Stimulated activated CD8-positive, alpha-beta memory T cell treated with anti-CD3 and anti-CD28 coated beads, Interleukin-4, amount 100 ng/mL, for 4 hours (primary cell): Measurements from ENCODE around the gene LAIR2.

Experiments used
- DNase-seq, 2 donors: peaks; one replicate each; pipeline ENCODE4 v3.0.0-alpha.2; 2020; ENCODE audit warnings: low read depth in 2 of 2, low spot score in 1 of 2

The LAIR2 gene, protein sequence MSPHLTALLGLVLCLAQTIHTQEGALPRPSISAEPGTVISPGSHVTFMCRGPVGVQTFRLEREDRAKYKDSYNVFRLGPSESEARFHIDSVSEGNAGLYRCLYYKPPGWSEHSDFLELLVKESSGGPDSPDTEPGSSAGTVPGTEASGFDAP

DNA sequence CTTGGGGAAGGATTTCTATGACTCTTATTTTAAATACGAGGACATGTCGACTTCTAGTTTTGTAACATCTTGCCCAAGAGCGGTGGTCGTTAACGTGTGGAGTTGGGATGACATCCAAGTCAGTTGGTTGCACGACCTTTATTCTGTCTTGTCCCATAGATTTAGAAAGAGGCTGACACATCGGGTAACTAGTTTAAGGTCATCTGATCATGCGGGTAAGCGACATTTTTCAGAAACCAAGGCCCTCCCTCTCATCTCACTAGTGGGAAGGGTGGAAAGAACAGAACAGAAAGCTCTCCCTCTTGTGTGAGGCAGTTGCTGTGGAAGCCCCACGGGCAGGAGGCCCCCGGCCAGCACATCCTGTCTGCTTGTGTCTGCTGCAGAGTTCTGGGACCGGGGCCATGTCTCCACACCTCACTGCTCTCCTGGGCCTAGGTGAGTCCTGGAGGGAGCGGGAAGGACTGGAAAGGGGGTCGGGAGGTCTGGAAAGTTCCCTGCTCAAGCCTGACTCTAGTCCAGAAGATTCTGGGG is at the start of gene LAIR2:
LAIR2 (plus strand) TSS at position 314 of the 531 bp plus-strand sequence; CDS start at position 402, 88 bp downstream.
- DNase-seq, result no peak

DNA sequence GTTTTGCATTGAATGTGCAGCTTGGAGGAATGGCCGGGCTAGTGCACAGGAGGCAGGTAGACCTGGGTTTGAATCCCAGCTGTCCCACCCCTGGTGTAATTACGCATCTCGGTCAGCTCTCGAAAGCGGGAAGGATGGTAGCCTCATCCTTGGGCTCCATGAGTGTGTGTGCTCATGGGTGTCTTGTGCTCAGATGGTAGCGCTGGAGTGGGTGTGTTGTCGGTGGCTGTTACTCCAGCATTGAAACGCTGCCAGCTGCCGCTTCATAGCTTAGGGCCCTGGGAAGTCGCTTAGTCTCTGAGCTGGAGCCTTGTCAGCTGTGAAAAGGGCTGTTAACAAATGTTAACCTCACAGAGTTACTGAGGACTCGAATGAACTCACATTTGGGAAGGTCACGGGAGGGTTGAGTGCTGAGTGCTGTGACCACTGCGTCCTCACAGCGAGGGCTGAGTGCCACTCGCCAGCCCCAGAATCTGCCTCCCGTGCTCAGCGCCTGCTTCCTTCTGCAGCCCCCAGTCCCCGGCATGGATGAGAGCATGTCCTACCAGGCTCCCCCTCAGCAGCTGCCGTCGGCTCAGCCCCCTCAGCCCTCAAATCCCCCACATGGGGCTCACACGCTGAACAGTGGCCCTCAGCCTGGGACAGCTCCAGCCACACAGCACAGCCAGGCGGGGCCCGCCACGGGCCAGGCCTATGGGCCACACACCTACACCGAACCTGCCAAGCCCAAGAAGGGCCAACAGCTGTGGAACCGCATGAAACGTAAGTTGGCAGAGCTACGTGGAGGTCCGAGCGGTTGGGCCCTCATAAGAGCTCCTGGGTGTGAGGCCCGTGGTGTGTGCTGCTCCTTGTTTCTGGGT is 48.5 kb upstream of the LAIR2 start:
- no peak for DNase-seq

DNA sequence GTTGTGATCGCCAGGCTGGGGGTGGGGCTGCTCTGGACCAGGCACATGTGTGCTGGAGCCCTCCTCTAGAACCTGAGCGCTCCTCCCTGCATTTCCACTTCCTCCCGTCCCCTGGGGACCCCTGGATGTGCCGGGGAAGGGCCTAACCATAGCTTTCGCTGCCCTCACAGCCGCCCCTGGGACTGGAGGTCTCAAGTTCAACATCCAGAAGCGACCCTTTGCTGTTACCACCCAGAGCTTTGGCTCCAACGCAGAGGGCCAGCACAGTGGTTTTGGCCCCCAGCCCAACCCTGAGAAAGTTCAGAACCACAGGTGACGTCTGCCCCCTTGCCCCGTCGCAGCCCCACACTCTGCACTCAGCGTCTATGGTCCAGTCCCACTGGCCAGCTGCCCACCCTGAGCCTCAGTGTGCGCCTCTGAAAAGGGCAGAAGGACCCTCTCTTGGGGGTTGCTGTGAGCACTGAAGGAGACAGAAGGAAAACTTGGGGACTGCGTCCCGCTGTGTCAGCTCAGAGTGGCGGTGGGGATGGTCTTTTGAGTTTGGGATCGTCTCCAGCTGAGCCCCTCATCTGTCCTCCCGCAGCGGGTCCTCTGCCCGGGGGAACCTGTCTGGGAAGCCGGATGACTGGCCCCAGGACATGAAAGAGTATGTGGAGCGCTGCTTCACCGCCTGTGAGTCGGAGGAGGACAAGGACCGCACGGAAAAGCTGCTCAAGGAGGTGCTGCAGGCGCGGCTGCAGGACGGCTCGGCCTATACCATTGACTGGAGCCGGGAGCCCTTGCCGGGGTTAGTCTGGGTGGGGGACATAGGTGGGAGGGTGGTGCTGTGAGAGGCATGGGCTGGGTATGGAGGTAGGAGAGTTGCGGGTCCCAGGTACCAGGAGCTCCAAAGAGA is 47.6 kb upstream of the LAIR2 start:
- DNase-seq, result no peak

DNA sequence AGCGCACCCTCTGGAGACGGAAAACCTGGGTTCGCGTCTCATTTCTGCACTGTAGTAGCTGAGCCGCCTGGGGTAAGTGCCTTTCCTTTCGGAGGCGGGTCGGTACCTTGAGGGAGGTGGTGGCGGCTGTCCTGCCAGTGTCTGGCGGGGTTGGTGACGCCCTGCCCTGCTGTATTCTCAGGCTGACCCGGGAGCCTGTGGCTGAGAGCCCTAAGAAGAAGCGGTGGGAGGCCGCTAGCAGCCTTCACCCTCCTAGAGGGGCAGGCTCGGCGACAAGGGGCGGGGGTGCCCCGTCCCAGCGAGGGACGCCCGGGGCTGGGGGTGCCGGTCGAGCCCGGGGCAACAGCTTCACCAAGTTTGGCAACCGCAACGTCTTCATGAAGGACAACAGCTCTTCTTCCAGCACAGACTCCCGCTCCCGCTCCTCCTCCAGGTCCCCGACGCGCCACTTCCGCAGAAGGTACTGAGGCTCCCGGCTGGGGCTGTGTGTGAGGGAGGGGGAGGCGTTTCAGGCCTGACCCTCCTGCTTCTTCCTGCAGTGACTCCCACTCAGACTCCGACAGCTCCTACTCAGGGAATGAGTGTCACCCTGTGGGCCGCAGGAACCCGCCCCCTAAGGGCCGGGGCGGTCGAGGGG is 46.7 kb upstream of the LAIR2 start:
- DNase-seq, result no peak

DNA sequence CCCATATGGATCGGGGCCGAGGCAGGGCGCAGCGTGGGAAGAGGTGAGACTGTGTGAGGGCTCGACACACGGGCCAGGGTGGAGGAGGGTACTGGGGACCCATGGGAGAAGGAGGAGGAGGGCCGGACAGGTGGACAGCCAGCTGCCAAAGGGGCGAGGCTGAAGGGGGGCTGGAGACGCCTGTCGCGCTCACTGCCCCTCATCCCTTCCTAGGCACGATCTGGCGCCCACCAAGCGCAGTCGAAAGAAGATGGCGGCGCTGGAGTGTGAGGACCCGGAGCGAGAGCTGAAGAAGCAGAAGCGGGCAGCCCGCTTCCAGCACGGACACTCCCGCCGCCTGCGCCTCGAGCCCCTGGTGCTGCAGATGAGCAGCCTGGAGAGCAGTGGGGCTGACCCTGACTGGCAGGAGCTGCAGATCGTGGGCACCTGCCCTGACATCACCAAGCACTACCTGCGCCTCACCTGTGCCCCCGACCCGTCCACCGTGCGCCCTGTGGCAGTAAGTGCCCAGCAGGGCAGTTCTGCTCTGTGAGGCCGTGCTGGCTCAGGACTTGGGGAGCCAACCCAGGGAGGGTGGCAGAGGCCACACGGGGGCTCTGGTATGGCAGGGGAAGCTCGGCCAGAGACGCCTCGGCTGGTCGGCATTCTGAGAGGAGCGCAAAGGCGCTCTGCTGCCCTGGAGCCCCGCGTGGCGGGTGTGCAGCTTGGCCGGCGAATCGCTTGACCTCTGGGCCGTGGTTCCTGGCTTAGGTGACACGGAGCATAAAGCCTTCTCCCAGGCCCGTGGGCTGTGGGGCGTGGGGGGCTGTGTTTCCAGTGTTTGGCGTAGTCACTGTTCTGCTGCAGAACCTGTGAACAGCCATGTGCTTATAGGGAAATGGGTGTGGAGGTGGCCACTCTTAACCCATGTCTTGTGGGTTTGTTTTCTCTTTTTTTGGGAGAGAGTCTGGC is 45.9 kb upstream of the LAIR2 start:
- DNase-seq, result no peak

DNA sequence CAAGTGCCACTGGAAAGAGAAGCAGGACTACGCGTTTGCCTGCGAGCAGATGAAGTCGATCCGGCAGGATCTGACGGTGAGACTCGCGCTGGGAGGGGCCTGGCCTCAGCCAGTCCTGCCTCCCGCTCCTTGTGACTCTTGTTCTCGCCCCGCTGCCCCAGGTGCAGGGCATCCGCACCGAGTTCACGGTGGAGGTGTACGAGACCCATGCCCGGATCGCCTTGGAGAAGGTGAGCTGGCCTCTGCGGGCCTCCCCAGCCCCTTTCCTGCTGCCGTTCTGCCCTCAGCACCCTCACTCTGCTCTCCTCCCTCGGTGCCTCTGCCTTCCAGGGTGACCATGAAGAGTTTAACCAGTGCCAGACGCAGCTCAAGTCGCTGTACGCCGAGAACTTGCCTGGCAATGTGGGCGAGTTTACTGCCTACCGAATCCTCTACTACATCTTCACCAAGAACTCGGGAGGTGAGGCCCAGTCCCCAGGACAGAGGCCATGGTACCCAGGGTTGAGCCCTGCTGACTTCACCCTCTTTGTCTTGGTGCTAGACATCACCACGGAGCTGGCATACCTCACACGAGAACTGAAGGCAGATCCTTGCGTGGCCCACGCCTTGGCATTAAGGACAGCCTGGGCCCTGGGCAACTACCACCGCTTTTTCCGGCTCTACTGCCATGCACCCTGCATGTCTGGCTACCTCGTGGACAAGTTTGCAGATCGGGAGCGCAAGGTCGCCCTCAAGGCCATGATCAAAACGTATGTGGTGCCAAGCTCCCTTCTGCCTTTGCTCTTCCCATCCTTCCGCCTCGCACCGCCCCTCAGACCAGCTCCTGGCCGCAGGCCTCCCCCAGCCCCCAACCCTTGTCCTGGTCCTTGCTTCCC is 44.6 kb upstream of the LAIR2 start:
- no peak for DNase-seq

DNA sequence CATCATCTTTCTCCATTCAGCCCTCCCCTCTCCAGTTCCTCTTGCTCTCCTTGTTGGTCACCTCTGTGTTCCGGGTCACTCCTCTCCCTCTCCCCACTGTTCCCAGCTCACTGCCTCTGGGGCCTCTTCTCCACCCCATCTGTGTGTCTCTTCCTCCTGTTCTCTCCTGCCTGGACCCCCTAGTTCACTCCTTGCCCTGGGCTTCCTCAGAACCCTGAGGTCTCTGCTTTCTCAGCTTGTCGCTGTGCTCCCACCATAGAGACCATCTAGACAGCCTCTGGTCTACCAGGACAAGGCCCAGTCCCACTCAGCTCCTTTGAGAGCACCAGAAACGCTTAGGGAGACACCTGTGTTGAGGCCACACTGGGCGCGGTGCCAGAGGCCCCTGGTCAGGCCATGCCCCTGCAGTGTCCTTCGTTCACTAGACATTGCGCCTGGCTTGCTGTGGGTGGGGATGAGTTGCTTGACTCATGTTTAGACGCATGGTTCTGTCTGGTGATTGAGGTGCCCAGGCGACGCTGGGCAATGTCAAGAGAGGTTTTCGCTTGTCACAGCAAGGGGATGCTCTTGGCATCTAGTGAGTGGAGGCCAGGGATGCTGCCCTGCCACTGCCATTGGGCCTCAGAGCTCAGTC is 43.9 kb upstream of the LAIR2 start:
- no peak for DNase-seq

DNA sequence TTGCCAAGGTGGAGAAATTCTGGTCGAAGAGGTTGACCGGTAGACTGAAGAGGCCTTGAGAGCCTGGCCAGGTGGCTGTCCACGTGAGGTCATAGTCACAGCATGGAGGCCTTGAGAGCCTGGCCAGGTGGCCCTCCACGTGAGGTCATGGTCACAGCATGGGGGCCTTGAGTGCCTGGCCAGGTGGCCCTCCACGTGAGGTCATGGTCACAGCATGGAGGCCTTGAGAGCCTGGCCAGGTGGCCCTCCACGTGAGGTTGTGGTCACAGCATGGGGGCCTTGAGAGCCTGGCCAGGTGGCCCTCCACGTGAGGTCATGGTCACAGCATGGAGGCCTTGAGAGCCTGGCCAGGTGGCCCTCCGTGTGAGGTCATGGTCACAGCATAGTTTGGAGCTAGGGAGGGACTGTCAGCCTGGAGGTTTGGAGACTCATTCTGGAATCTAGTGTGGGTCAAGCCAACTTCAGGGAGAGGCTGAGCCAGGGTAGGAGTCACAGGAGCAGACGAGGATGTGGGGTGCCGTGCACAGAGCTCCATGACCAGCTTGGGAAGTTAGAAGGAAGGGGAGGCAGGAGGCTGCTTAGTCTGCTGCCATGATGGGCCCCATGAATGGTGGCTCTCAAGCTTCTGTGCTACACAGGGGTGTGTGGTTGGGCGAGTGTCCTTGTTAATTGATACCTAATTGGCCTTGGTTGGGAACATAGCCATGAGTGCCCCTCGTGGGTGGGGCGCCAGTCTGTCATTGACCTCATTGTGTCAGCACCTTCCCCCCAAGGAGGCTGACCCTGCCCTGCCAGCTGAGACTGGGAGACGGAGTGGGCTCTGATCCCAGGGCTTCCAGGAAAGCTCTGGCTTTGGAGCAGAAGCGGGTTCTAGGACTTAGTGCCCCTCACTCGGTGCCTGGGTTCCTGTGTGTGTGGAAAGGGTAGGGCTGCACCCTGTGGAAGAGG is 43.1 kb upstream of the LAIR2 start:
- DNase-seq, result no peak

DNA sequence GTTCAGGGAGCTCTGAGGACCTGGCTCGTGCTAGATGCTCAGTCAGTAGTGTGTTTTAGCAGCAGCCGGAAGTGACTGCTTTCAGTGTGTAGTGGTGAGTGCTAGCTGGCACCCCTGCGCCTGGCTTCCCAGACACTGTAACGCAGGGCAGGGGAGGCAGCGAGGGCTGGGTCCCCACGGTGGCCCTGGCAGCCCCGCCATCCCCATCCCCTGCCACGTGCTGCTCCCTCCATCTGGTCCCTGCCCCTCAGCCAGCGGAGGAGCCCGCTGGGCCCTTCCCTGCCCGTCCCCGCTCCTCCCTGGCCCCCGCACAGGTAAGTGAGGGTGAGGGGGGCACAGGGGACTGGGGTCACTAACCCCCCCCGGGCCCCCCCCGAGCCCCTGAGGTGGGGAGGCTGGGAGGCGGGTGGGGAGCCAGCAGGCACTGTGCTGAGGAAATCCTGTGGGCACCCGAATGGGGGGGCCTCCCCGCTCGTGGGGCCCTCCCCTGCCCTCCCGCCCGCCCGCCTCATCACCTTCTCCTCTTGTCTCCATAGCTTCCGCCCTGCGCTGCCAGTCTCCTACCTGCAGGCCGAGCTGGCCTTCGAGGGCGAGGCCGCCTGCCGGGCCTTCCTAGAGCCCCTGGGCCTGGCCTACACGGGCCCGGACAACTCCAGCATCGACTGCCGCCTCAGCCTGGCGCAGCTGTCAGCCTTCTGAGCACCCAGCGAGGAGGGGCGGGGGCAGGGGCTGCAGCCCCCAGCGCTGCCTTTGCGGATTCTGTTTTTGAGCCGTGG is 42.2 kb upstream of the LAIR2 start:
- no peak for DNase-seq

DNA sequence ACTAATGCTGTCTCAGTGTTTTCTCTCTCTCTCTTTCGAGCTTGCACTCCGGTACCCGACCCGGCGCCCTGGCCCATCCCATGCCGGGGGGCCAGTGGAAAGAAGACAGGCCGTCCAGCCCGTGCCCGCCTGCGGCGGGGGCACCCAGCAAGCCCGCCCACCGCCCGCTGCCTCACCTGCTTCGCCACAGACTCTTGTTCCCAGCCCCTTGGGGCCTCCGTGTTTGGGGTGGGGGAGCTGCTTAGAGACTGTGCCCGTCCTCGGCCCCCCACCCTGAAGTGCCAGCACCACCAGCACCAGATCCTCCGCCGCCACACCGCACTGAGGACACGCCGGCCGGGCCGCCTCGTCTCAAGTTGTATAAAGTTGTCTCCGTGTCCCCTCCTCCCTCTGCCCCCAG is 41.4 kb upstream of the LAIR2 start:
- no peak for DNase-seq

DNA sequence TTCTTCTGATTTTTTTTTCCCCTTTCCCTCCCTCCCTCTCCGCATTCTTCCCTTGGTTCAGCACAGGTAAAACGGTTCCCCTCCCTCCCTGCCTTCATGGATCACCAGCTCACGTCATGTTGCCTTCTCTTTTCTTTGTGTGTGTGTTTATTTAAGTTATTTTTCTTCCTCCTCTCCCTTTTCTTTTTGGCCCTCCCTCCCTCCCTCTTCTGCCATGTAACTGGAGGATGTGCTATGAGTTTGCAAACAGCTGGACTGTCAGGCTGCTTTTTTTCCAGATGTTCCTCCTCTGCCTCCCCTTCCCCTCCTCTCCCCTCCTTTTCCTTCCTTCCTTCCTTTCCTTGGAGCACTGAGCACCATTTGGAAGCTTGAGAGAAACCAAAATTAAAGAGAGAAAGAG is 41.0 kb upstream of the LAIR2 start:
- no peak for DNase-seq

DNA sequence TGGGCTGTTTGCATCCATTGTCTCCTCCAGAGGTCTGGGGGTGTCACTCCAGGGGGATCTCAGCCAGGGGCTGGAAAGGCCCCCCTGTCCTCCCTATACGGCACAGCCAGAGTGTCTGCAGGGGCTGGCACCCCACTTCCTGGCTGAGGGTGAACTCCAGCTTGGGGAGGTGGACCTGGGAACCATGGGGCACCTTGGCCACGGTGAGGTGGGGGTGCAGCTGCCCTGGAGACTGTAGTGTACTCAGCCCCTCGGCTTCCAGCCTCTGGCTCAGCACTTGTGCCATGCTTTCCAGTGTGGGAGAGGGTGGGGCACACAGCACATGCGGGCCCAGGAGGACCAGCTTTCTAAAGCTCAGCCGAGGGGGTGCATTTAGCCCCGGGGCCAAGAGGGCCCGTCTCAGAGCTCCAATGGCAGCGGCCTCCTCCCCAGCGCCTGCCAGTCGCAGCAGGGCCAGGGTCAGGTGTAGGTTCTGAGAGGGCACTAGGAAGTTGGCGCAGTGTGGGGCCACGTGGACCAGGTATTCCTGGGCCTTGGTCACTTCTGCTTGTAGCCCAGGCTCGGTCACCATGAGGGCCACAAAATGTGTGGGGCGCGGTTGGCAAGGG is 40.5 kb upstream of the LAIR2 start:
- no peak for DNase-seq

DNA sequence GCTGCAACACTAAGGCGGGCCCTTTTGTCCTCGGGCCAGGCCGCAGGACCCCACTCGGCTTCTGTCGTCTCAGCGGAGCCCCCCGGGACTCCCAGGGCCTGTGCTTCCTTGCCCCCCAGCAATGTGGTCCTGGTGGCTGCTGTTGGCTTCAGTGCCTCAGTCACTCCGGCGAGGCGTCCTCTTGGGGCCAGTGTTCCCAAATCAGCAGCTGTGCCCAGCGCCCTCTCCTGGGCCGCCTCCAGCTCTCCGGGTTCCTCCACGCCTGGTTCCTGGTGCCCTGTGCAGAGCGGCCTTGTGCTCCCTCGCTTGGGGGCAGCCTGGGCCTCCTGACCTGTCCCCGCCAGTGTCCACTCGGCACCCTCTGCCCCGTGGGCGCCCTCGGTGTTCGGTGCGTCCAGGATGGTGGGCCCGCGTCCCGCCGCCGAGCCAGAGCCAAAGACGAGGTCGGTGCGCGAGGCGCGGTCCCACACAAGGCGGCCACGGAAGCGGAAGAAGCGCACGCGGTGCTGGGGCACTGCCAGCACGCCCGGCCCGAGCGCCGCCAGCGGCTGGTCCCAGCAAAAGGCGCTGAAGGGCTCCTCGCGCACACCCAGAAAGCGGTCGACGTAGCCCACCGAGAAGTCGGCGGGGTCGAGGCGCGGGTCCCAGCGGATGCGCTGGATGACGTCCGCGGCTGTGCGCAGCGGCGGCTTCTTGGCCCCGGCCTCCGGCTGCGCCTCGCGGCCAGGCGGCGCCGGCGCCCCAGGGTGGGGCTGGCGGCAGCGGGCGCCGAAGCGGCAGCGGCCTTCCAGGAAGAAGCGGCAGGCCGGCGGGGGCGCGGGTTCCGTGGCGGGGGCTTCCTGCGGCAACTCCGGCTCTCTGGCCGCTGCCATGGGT is 39.7 kb upstream of the LAIR2 start:
- peak in 1 of 2 donors; percentile 33 for DNase-seq

DNA sequence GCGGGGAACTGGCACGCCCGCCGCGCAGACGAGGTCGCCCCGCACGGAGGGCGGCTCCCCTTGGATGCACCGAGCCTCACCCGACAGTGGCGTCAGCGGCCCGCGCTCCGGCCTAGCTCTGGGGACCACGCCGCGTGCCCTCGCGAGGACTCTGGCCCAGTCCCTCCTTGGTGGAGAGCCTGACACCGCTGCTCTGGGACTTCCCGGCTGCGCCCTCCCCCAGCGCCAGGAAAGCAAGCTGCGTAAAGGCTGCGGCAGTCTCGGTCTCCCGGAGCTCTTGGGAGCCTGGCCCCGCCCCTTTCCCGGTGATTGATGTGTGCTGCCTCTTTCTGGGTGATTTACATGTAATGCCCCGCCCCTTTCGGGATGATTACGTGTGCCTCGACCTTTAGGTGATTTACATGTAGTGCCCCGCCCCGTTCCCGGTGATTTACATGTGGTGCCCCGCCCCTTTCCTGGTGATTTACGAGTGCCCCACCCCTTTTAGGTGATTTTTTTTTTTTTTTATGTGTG is 39.0 kb upstream of the LAIR2 start, which contains the start of gene LENG9:
LENG9 (minus strand) TSS at position 248 of the 513 bp plus-strand sequence. CDS start 252 bp downstream, outside the sequence.
- DNase-seq, result peak; percentile 82 to 85
